Stimulated activated naive CD8-positive, alpha-beta T cell treated with anti-CD3 and anti-CD28 coated beads, Interleukin-15, Interleukin-2, amounts not matched to agents 100 ng/mL and 50 ng/mL, for 24 hours (primary cell): ENCODE results near the gene DEK.
"Not testable (repeated sequence)": the region's sequence is repeated elsewhere in the genome, so short reads cannot be mapped to it uniquely, and the experiment has no call there.

Experiments used
- H3K27ac Mint-ChIP-seq: one replicate; pipeline ENCODE4 v1.8.0; 2021; ENCODE audit warnings: mild to moderate bottlenecking, mixed read lengths
- H3K27me3 Mint-ChIP-seq: one replicate; pipeline ENCODE4 v1.8.0; 2021; ENCODE audit warnings: mixed read lengths
- H3K36me3 Mint-ChIP-seq: one replicate; pipeline ENCODE4 v1.8.0; 2021; ENCODE audit warnings: low read depth, mixed read lengths
- H3K4me1 Mint-ChIP-seq: one replicate; pipeline ENCODE4 v1.8.0; 2021; ENCODE audit warnings: low read depth, mixed read lengths
- H3K4me3 Mint-ChIP-seq: one replicate; pipeline ENCODE4 v1.8.0; 2021; ENCODE audit warnings: mild to moderate bottlenecking, mixed read lengths
- H3K9me3 Mint-ChIP-seq: one replicate; pipeline ENCODE4 v1.8.0; 2021; ENCODE audit warnings: mixed read lengths

DEK gene

GRCh38 chr6:18178960-18179615 is 85.2 kb downstream of the DEK start:
- H3K9me3 Mint-ChIP-seq, result peaks cover 5% of the 10 kb centered on the region
- no peak overlapping the region for H3K4me3 Mint-ChIP-seq
- H3K4me1 Mint-ChIP-seq, result peaks cover 14% of the 10 kb centered on the region
- H3K27me3 Mint-ChIP-seq, result no peaks in the 10 kb centered on the region
- peaks cover 55% of the 10 kb centered on the region for H3K36me3 Mint-ChIP-seq
- H3K27ac Mint-ChIP-seq, result no peak overlapping the region

DNA sequence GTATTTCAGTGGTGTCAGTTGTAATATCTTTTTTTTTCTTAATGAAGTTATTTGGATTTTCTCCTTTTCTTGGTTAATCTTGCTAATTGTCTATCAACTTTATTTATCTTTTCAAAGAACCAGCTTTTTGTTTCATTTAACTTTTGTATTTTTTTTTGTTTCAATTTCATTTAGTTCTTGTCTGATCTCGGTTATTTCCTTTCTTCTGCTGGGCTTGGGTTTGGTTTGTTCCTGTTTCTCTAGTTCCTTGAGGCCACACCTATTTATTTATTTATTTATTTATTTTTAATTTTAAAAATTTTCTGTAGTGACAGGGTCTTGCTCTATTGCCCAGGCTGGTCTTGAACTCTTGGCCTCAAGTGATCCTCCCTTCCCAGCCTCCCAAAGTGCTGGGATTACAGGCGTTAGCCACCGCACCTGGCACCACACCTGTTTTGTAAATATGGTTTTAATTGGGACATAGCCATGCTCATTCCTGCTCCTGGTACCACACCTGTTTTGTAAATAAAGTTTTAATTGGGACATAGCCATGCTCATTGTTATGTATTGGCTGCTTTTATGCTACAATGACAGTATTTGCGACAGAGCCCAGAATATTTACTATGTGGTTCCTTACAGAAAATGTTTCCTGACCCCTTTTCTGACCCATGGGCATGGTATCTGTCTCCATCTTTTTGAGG is 86.9 kb downstream of the DEK start:
- Mint-ChIP-seq H3K9me3 (peaks cover 5% of the 10 kb centered on the region), H3K4me1 (peaks cover 14% of the 10 kb centered on the region), H3K27me3 (no peaks in the 10 kb centered on the region), H3K36me3 (peaks cover 50% of the 10 kb centered on the region), H3K27ac (no peak overlapping the region), H3K4me3 (no peak overlapping the region)

- H3K27ac Mint-ChIP-seq, H3K27me3 Mint-ChIP-seq, H3K9me3 Mint-ChIP-seq, H3K4me3 Mint-ChIP-seq: not testable (repeated sequence)
- Mint-ChIP-seq H3K4me1 (peaks cover 14% of the 10 kb centered on the region), H3K36me3 (peaks cover 53% of the 10 kb centered on the region)
Measured at GRCh38 chr6:18176198-18176597, 88.1 kb downstream of the DEK start.
